Left kidney (tissue), 2 donors: Measurements from ENCODE around the gene NABP2. TPM values are rescaled to one million over a fixed set of nuclear protein-coding genes. Genes with fewer than 3 reads are reported as not detected.

ENCODE experiments used
- DNase-seq: peaks from one replicate; pipeline ENCODE4 v3.0.0-alpha.2; 2013
- polyA plus RNA-seq: library from polyadenylated mRNA; unstranded; fragments of 120-200 nt; gene quantifications from one replicate; pipeline ENCODE4 v1.2.1, GENCODE V29; 2013; ENCODE audit not compliant: insufficient read length

Gene NABP2
- polyA plus RNA-seq, 1 donor, result 31.5 TPM

GRCh38 chr12:56206452-56207166 is 17.5 kb upstream of the NABP2 start:
- no peak for DNase-seq

DNA sequence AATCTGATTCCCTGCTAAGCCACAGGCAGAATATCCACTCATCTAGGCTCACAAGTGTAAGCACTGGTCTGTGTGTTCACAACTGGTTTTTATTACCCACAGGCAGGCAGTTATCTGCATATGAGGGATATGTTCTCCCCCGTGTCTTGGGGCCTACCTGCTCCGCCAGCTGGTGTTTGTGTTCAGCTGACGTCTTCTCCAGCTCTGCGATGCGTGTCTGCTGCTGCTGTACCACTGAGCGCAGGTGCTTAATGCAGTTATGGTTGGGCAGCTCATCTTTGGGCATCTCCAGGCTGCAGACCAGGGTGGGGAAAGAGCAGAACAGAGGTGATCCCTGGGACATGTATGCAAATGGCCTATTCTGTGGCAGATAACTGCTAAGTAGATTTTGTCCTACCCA is 16.1 kb upstream of the NABP2 start:
- no peak for DNase-seq

- DNase-seq, result no peak
Observed at GRCh38 chr12:56212361-56212760, 11.8 kb upstream of the NABP2 start.

DNA sequence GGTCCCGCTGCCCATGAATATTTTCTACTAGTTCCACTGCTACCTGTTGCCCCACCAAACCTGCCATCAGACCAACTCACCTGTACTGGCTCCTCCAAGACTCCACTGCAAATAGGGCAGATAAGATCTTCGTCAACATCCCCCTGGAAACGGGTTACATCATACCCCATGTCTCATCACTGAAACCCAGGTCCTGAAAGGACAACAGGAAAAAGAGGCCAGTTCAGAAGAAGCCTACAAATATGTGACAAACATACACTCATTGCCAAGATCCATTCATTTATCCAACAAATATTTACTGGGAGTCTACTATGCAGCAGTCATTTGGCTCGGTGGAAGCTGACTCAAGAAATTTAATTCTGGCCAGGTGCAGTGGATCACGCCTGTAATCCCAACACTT is 10.3 kb upstream of the NABP2 start:
- no peak for DNase-seq

DNA sequence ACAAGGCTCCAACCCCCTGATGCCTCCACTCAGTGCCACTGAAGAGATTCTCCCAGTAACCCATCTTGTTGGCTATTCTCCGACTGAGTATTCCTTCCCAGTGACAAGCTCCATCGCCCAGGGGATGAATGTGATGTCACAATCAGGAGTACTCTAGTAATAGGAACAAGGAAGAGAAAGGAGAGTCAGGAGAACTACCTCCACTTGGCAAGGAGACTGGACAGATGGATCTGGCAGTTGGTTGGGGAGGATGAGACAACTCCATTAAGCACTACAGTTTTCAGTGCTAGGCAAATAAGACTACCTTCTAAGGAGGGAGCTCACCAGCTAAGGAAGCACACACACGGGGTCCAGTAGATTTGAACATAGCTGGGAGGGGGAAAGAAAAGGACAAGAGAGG is 7.7 kb upstream of the NABP2 start:
- DNase-seq, result no peak

DNA sequence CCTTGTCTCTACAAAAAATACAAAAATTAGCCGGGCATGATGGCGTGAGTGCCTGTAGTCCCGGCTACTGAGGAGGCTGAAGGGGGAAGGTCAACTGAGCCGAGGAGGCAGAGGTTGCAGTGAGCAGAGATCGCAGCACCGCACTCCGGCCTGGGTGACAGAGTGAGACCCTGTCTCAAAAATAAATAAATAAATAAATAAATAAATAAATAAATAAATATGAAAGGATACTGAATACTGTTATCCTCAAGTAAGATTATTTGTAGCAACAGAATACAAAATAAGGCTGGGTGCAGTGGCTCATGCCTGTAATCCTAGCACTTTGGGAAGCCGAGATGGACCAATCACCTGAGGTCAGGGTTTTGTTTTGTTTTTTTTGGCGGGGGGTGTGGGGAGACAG is 4.3 kb upstream of the NABP2 start:
- no peak for DNase-seq

- no peak for DNase-seq
Observed at GRCh38 chr12:56220611-56221231, 3.4 kb upstream of the NABP2 start.

DNA sequence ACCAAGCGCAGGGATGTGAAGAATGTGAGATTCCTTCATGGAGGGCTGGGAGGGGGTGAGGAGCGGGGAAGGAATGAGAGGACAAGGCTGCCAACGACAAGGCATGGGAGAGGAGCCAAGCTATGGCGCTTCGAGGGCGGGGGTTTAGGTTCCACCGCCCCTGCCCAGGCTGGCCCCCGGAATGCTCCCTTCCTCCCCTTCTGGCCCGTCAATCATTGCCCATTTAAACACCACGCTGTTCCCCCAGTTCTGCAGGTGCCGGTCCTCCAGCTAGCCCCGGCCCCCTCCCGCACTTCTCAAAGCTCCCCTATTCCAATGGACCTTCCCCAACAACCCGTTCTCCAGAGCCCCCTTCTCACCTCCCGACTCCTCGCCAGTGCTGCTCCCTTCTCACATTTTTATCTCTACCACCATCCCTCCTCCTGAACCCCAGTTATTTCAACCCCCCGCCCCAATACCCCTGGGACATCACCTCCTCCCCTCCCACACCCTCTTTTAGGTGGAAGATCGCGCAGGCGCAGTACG is 2.8 kb upstream of the NABP2 start:
- peak; percentile 66 for DNase-seq

DNA sequence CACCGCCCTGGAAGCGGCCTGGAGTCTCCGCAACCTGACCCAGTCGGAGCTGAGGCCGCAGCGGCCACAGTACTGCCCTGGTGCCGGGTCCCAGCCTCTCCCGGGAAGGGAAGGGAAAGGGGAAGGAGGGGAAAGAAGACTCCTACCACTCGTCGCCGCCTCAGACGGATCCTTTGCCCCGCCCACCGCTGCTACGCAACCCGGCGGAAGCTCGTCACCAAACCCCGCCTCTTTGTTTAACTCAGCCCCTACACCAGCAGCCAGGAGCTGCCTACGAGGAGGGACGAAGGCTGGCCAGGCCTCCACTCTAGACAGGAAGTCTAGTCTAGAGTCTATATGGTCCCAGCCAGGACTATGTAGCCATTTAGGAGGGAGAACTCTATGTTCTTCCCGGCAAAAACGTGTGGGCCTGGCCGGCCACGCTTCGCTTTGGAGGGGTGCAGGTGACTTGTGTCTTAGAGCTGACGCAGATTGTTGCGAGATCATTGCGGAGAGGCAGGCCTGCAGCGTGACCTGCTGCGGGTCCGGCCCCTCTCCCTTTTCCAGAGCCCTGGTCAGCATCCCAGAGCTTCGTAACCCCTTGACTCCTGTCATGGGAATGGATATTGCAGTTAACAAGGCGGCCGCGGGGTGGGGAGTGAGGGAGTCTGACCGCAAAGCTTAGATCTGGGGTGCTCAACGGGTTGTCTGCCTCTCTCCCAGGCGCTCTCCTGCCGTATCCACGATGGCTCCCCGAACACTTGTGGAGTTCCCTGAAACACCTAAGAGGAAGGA is 2.2 kb upstream of the NABP2 start, which contains the start of gene RNF41:
Gene RNF41 (minus strand): TSS at position 166 of the 774 bp plus-strand sequence. CDS start 7,875 bp downstream, outside the sequence.
- peak; percentile 97 for DNase-seq

- no peak for DNase-seq
Observed at GRCh38 chr12:56222531-56222895, 1.6 kb upstream of the NABP2 start.

GRCh38 chr12:56223571-56224101 is 506 bp upstream of the NABP2 start:
- no peak for DNase-seq

DNA sequence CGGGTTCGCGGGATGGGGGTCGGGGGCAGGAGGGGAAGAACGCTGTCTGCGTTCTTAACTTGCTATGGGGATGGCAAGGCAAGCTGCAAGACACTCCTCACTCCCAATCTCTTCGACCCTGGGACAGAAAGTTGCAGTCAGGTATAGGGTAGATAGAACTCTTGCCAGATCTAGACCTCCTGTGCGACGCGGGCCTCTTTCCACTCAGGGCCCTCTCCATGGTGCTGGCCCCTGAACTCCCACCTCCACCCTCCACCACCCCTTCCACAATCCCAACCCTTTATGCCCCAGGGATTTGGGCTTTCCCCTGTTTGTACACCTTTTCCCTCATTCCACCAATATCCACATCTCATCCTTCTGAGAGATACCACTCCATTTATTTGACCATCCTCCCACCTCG is 812 bp downstream of the NABP2 start:
- DNase-seq, result no peak

DNA sequence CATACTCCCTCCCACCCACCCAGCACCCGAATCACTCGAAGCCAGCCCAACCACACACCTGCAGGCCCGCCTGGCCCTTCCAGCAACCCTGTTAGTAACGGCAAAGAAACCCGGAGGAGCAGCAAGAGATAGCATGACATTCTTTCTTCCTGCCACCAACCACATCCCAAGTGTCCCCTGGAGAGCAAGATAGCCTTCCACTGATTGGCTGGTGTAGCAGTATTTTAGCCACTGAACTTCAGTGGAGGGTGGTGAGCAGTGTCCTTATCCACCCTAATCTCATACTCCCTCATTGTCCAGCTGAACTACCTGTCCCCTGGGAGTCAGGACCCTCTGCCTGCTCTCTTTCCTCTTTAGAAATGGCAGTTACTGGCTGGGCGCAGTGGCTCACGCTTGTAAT is 4.9 kb downstream of the NABP2 start:
- DNase-seq, result no peak

GRCh38 chr12:56229916-56230431 is 5.8 kb downstream of the NABP2 start, which contains the start of gene SLC39A5:
Gene SLC39A5 (plus strand): TSS chr12:56230051. CDS start chr12:56231275, 1,224 bp downstream.
- no peak for DNase-seq

DNA sequence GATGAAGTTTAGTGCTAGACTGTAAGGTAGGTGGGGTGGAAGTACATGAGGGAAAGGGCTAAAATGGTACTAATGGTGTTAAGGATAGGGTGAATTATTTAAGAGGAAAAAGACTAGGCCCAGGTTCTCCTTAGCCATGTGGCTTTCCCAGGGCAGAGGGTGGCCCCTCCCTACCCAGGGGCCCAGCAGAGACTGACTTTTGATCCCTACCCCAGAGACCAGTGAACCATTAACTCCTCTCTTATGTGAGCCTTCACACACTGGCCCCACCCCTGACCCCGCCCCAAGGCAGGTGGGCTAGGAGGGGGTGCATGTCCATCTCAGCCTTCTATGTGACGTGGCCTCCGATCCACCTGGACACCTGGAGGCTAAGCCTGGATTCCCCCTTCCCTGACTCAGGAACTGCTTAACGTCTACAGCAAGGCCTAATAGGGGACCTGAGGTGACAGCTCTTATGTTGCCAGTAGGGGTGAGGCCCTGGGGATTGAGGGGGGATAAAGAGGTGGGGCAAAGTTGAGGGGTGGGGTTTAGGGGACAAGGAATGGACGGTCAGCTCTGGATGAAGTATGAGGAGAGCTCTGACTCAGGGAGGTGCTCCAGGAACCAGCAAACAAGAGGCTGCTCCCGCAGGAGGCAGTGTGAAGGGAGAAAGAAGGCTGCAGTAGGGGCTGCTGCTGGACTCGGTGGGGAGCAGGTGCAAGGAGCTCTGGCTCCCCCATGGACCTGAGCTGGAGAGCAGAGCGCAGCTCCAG is 6.5 kb downstream of the NABP2 start:
- no peak for DNase-seq

GRCh38 chr12:56231184-56231582 is 7.0 kb downstream of the NABP2 start:
- no peak for DNase-seq

GRCh38 chr12:56234746-56235436 is 10.7 kb downstream of the NABP2 start:
- DNase-seq, result no peak

GRCh38 chr12:56236091-56236490 is 11.9 kb downstream of the NABP2 start:
- no peak for DNase-seq

DNA sequence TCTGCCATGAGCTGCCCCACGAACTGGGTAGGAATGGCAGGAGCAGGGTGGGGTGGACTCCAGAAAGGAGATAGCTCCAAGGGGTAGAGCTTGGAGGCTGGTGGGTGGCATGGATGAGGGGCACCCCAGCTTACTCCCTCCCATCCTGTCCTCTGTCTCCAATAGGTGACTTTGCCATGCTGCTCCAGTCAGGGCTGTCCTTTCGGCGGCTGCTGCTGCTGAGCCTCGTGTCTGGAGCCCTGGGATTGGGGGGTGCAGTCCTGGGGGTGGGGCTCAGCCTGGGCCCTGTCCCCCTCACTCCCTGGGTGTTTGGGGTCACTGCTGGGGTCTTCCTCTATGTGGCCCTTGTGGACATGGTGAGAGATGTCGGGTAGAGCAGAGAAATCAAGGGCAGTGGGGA is 12.8 kb downstream of the NABP2 start:
- no peak for DNase-seq

- DNase-seq, result no peak
Observed at GRCh38 chr12:56237552-56237951, 13.4 kb downstream of the NABP2 start.
